Left ventricle myocardium inferior (tissue), 1 donor: ENCODE measurements around the gene RASSF4. TPM values are rescaled to one million over a fixed set of nuclear protein-coding genes. Genes with fewer than 3 reads are reported as not detected.
A peak's percentile ranks its signal among the peaks of the same experiment; 100 is the strongest.

Experiments
- DNase-seq: peaks from one replicate; pipeline ENCODE4 v3.0.0-alpha.2; 2020
- H3K27ac ChIP-seq: fragments of 200-600 bp; replicated peaks from 2 replicates; pipeline ENCODE4 v1.8.0; 2021
- H3K27me3 ChIP-seq: fragments of 200-600 bp; 2 replicates; pipeline ENCODE4 v1.8.0; 2021; ENCODE audit warnings: low read depth
- H3K36me3 ChIP-seq: fragments of 200-600 bp; 2 replicates; pipeline ENCODE4 v1.8.0; 2021
- H3K4me1 ChIP-seq: fragments of 200-600 bp; 2 replicates; pipeline ENCODE4 v1.8.0; 2021
- H3K4me3 ChIP-seq: fragments of 200-600 bp; 2 replicates; pipeline ENCODE4 v1.8.0; 2021; ENCODE audit warnings: mild to moderate bottlenecking, moderate library complexity
- H3K9me3 ChIP-seq: fragments of 200-600 bp; replicated peaks from 2 replicates; pipeline ENCODE4 v1.8.0; 2021
- intact Hi-C: fragments of 100-400 bp; cut with micrococcal nuclease; formaldehyde crosslinking; loops from one replicate; pipeline ENCODE4 v1.11.0; 2022
- long read RNA-seq: library from polyadenylated mRNA; unstranded; transcript quantifications from one replicate; pipeline ENCODE4 v2.0.0, GENCODE V29; 2021
- total RNA-seq: library from RNA; stranded (reverse); fragmentation: NEBNext Ultra II Directional; extraction: Animal tissue kit (Norgen Biotek cat#: 25700); gene quantifications from one replicate; pipeline ENCODE4 v1.2.1, GENCODE V29; 2021
- TF ChIP-seq, protein P1 (sequence below): fragments of 200-600 bp; IDR thresholded peaks from 2 replicates; pipeline ENCODE4 v1.8.0; 2021; ENCODE audit warnings: antibody characterized with exemption, mild to moderate bottlenecking, borderline replicate concordance
- donor health status: DM: no; HTN: yes; CAD: no; lungs with severe emphysema.

RASSF4 gene, protein sequence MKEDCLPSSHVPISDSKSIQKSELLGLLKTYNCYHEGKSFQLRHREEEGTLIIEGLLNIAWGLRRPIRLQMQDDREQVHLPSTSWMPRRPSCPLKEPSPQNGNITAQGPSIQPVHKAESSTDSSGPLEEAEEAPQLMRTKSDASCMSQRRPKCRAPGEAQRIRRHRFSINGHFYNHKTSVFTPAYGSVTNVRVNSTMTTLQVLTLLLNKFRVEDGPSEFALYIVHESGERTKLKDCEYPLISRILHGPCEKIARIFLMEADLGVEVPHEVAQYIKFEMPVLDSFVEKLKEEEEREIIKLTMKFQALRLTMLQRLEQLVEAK
- 103 TPM for total RNA-seq
- long read RNA-seq, full-length matches to known transcripts, result 112 of 264 reads
- long read RNA-seq, partial matches to known transcripts, result 45 of 264 reads
- long read RNA-seq, other reads (novel, unspliced or antisense), result 107 of 264 reads

DNA sequence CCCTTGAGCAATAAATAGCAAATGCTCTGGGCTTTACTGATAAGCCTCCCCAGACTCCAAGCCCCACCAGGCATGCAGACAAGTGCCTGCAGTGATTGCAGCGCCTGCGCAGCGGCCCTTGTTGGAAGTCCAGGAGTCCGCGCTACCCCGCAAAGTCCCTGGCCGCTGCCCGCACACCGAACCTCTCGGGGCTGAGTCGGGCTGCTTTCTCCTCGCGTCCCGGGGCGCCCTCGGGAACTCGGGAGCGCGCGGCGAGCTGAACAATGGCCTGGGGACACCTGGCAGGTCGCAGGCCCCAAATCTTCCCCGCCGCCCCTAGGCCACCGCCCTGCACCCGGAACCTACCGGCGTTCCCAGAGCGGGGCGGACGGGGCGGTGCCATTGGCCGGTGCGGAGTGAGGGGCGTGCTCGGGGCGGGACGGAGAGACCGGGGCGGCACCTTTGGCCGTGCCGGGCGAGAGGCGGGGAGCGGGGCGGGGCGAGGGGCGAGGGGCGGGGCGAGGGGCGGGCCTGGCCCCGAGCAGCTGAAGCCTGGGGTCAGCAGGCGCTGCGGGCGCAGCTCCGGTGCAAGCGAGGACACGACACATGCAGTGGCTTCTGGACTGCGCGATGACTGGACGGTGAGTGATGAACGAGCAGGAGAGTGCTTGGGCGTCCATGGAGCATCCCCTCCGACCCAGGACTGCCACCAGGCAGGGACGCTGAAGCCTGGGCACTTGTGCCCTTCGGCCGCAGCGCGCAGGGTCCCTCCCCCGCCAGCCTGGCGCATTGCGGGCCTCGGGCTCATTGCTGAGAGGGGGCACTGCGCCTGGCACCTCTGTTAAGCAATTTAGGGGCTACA lies at the start of gene RASSF4:
Gene RASSF4, plus strand, starts transcription at position 556 of the 841 bp plus-strand sequence. CDS start 10,401 bp downstream, outside the sequence.
- H3K4me1 ChIP-seq, result peaks cover 96% of the 10 kb centered on the region
- intact Hi-C loops, result no loop called here

DNA sequence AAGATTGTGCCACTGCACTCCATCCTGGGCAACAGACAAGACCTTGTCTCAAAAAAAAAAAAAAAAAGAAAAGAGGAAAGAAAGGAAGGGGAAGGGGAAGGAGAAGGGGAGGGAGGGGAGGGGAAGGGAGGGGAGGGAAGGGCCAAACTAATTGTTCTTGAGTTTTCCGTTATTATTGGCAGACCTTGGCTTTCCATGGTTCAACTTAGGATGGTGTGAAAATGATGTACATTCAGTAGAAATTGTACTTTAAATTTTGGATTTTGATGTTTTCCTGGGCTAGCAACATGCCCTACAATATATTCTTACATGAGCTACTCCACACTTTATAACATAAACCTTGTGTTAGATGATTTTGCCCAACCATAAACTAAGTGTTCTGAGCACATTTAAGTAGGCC lies 49.7 kb upstream of the RASSF4 start:
- Histone ChIP-seq H3K4me3 (no peak overlapping the region), H3K27ac (no peak overlapping the region), H3K4me1 (peaks cover 34% of the 10 kb centered on the region), H3K27me3 (no peaks in the 10 kb centered on the region), H3K9me3 (no peaks in the 10 kb centered on the region), H3K36me3 (no peaks in the 10 kb centered on the region)
- no peak for DNase-seq
- TF ChIP-seq, protein P1, sequence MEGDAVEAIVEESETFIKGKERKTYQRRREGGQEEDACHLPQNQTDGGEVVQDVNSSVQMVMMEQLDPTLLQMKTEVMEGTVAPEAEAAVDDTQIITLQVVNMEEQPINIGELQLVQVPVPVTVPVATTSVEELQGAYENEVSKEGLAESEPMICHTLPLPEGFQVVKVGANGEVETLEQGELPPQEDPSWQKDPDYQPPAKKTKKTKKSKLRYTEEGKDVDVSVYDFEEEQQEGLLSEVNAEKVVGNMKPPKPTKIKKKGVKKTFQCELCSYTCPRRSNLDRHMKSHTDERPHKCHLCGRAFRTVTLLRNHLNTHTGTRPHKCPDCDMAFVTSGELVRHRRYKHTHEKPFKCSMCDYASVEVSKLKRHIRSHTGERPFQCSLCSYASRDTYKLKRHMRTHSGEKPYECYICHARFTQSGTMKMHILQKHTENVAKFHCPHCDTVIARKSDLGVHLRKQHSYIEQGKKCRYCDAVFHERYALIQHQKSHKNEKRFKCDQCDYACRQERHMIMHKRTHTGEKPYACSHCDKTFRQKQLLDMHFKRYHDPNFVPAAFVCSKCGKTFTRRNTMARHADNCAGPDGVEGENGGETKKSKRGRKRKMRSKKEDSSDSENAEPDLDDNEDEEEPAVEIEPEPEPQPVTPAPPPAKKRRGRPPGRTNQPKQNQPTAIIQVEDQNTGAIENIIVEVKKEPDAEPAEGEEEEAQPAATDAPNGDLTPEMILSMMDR, result no peak
- intact Hi-C loops, result no loop called here

More for the DNA sequence above, at the start of gene RASSF4:
- peaks cover 4% of the 10 kb centered on the region for H3K9me3 ChIP-seq
- peak; percentile 95 for DNase-seq
- TF ChIP-seq, protein P1, result no peak
- peaks cover 6% of the 10 kb centered on the region for H3K36me3 ChIP-seq
- H3K4me3 ChIP-seq, result peak within 1 kb of the TSS; percentile 85
- no peaks in the 10 kb centered on the region for H3K27me3 ChIP-seq
- peak within 1 kb of the TSS; percentile 96 for H3K27ac ChIP-seq

DNA sequence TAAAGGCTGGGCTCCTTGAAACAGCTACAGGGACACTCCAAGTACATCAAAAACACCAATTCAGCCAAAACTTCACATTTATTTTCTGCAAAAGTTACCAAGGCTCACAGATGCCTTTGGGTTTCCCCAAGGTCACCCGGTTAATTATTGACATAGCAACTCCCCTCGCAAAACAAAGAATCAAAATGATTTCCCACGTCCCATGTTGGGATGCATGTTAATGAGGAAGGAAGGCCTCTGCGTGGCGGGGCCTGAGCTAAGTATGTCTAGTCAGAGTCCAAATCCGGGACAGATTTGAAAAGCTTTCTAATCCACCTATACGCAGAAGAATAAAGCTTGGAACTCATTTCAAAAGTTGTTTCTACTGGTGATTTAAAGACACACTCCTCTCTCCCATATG lies 49.0 kb upstream of the RASSF4 start:
- DNase-seq, result no peak
- Histone ChIP-seq H3K4me1 (peaks cover 34% of the 10 kb centered on the region), H3K36me3 (no peaks in the 10 kb centered on the region), H3K27me3 (no peaks in the 10 kb centered on the region), H3K9me3 (no peaks in the 10 kb centered on the region), H3K27ac (no peak overlapping the region), H3K4me3 (no peak overlapping the region)
- TF ChIP-seq, protein P1, result no peak
- intact Hi-C loops, result no loop called here

DNA sequence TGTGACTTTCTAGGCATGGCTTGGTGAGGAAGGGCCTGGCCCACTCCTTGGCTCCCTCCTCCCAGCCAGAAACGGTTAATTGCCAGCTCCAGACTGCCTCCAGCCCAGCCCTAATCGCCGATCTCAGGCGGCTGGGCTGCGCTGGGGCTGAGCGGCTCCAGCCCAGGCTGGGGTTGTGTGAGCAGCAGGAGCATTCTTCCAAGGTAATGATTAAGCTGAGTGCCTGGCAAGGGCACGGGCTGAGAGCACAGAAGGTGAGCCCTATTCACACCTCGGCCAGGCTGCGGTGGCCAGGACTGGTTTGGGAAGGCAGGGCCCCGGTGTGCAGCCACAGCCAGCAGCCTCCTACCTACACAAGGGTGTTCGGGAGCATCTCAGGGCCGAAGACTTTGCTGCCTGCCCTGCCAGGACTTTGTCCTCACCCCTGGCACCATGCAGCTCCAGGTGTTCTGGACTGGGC lies 48.5 kb upstream of the RASSF4 start, which contains the start of gene TMEM72:
Gene TMEM72, plus strand, starts transcription at position 257 of the 460 bp plus-strand sequence. Its CDS starts 176 bp downstream, at position 433.
- no peaks in the 10 kb centered on the region for H3K9me3 ChIP-seq
- H3K36me3 ChIP-seq, result no peaks in the 10 kb centered on the region
- DNase-seq, result no peak
- H3K4me1 ChIP-seq, result peaks cover 34% of the 10 kb centered on the region
- H3K4me3 ChIP-seq, result no peak within 1 kb of the TSS
- intact Hi-C loops, result no loop called here
- H3K27me3 ChIP-seq, result no peaks in the 10 kb centered on the region
- TF ChIP-seq, protein P1, result no peak
- H3K27ac ChIP-seq, result no peak within 1 kb of the TSS

DNA sequence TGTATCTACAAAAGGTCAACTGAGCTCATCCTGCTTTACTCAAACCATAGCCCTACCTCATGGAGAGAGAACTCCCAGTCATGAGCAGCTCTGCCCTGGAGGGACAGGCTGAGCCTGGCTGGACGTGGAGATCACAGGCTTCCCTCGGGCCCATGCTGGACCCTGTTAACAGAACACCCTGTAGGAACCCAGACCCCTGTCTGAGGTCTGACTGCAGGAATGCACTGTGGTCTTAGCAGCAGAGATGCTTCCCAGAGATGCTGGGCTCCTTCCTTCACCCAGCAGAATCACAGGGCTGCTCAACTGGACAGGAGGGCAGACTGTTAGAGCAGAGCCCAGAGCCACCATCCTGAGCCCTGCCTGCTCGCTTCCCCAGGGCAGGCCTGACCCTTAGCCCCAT lies 47.7 kb upstream of the RASSF4 start:
- no peaks in the 10 kb centered on the region for H3K36me3 ChIP-seq
- no peaks in the 10 kb centered on the region for H3K27me3 ChIP-seq
- H3K4me3 ChIP-seq, result no peak overlapping the region
- TF ChIP-seq, protein P1, result no peak
- peaks cover 34% of the 10 kb centered on the region for H3K4me1 ChIP-seq
- DNase-seq, result no peak
- H3K9me3 ChIP-seq, result no peaks in the 10 kb centered on the region
- intact Hi-C loops, result no loop called here
- H3K27ac ChIP-seq, result no peak overlapping the region
